K562 (cell line): ENCODE measurements around the gene NUDT22.

ENCODE experiments used
- ETV6 ChIP-seq, 3 experiments: fragments of 150-350 bp in 1 of 3; sonication (generic) in 1 of 3; formaldehyde crosslinking in 1 of 3; IDR thresholded peaks; 2 replicates each; pipeline versions ENCODE4 v1.6.1 to v1.8.0; 2014 to 2022; ENCODE audit warnings: borderline replicate concordance in 2 of 3, low read depth in 2 of 3, antibody characterized with exemption in 1 of 3, low read length in 1 of 3, mild to moderate bottlenecking in 1 of 3, missing genetic modification reagents in 1 of 3
- GTF3C2 ChIP-seq: IDR thresholded peaks from 3 replicates; pipeline ENCODE4 v1.6.1; 2011; ENCODE audit warnings: borderline replicate concordance, mild to moderate bottlenecking, moderate library complexity; ENCODE audit not compliant: insufficient read length; ENCODE audit errors: extremely low read depth
- HDAC6 ChIP-seq: IDR thresholded peaks from 2 replicates; pipeline ENCODE4 v1.6.1; 2012; ENCODE audit warnings: low read depth, mild to moderate bottlenecking, control low read depth, inconsistent platforms, low read length, moderate library complexity
- HNRNPLL ChIP-seq: fragments of 200-400 bp; formaldehyde crosslinking; IDR thresholded peaks from 2 replicates; pipeline ENCODE4 v1.6.1; 2017; ENCODE audit warnings: low read length, low read depth, mild to moderate bottlenecking; ENCODE audit not compliant: poor library complexity, severe bottlenecking
- MAFF ChIP-seq: IDR thresholded peaks from 2 replicates; pipeline ENCODE4 v1.6.1; 2012; ENCODE audit warnings: low read length, improper control_type of control experiment
- NR2C2 ChIP-seq, 2 experiments: fragments of 200-800 bp in 1 of 2; sonication (Bioruptor generic) in 1 of 2; sonication (generic) in 1 of 2; formaldehyde crosslinking in 1 of 2; IDR thresholded peaks; 2 replicates each; pipeline versions ENCODE4 v1.6.1 to v1.8.0; 2016 to 2022; ENCODE audit warnings: mild to moderate bottlenecking in 1 of 2, missing compliant biosample characterization in 1 of 2, missing genetic modification characterization in 1 of 2, missing genetic modification reagents in 1 of 2
- NR3C1 ChIP-seq: sonication (generic); formaldehyde crosslinking; IDR thresholded peaks from 2 replicates; pipeline ENCODE4 v1.8.1; 2022; ENCODE audit warnings: missing genetic modification reagents
- TEAD1 ChIP-seq, 2 experiments: fragments of 450-650 bp in 1 of 2; sonication (generic) in 1 of 2; formaldehyde crosslinking; IDR thresholded peaks; 2 replicates each; pipeline versions ENCODE4 v1.4.0 to v1.8.0; 2020 to 2022; ENCODE audit warnings: mild to moderate bottlenecking in 2 of 2, missing genetic modification reagents in 1 of 2
- USF2 ChIP-seq: sonication (generic); formaldehyde crosslinking; IDR thresholded peaks from 2 replicates; pipeline ENCODE4 v1.5.0; 2020; ENCODE audit warnings: missing genetic modification reagents
- ZC3H4 ChIP-seq: sonication (generic); formaldehyde crosslinking; IDR thresholded peaks from 2 replicates; pipeline ENCODE4 v1.9.0; 2021; ENCODE audit warnings: missing genetic modification reagents, borderline replicate concordance
- ZNF133 ChIP-seq: fragments of 250-450 bp; sonication (Bioruptor Pico); IDR thresholded peaks from 2 replicates; pipeline ENCODE4 v1.4.0; 2020; ENCODE audit warnings: mild to moderate bottlenecking
- TF ChIP-seq, protein P1 (sequence below), 3 experiments: IDR thresholded peaks in 2 of 3; conservative IDR thresholded peaks in 1 of 3; 2 replicates each; pipeline ENCODE4 v1.5.1; 2011 to 2012; ENCODE audit warnings: low read length in 3 of 3, mild to moderate bottlenecking in 3 of 3, control low read depth in 2 of 3, improper control_type of control experiment in 1 of 3, inconsistent platforms in 1 of 3, low read depth in 1 of 3, mixed read lengths in 1 of 3, moderate library complexity in 1 of 3; ENCODE audit not compliant: insufficient read depth in 2 of 3

DNA sequence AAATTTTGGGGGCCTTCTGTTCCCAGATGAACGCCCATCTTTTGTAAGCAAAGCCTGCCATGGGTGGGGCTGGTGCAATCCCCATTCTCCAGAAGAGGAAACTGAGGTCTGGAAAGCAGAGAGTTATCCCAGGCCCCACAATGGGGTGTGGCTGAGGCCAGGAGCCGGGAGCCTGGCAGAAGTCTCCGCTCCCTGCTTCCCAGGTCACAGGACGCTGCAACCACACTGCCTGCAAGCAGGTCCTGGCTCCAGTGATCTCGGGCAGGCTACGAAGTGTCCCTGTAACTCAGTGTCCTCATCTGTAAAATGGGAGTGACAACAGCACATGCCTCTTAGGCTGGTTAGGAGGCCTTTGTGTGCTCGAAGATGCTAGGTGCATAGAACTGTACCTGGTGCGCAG, 27.0 kb downstream of the NUDT22 start:
- TF ChIP-seq TEAD1 (CRISPR knock-in tag; IDR thresholded peaks at IDR 0.05) (no peak), NR3C1 (CRISPR knock-in tag) (no peak), GTF3C2 (no peak), ZNF133 (CRISPR knock-in tag) (no peak), ETV6 (IDR thresholded peaks at IDR 0.05; ENCODE audit: borderline replicate concordance in 1 of 2, low read depth in 2 of 2, low read length in 1 of 2) (no peak), ETV6 (CRISPR knock-in tag; IDR thresholded peaks at IDR 0.05; ENCODE audit: borderline replicate concordance) (no peak), USF2 (no peak), ZC3H4 (CRISPR knock-in tag) (no peak), NR2C2 (CRISPR knock-in tag; IDR thresholded peaks at IDR 0.05) (no peak), NR2C2 (tag; IDR thresholded peaks at IDR 0.05) (no peak), MAFF (no peak), HDAC6 (no peak), HNRNPLL (no peak)
- TF ChIP-seq, protein P1, sequence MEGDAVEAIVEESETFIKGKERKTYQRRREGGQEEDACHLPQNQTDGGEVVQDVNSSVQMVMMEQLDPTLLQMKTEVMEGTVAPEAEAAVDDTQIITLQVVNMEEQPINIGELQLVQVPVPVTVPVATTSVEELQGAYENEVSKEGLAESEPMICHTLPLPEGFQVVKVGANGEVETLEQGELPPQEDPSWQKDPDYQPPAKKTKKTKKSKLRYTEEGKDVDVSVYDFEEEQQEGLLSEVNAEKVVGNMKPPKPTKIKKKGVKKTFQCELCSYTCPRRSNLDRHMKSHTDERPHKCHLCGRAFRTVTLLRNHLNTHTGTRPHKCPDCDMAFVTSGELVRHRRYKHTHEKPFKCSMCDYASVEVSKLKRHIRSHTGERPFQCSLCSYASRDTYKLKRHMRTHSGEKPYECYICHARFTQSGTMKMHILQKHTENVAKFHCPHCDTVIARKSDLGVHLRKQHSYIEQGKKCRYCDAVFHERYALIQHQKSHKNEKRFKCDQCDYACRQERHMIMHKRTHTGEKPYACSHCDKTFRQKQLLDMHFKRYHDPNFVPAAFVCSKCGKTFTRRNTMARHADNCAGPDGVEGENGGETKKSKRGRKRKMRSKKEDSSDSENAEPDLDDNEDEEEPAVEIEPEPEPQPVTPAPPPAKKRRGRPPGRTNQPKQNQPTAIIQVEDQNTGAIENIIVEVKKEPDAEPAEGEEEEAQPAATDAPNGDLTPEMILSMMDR (IDR thresholded peaks at IDR 0.05 in 2 of 3, conservative IDR thresholded peaks at IDR 0.05 in 1 of 3; ENCODE audit: insufficient read depth in 2 of 3, low read depth in 1 of 3, low read length in 3 of 3) = no peak
